Erythroblast (primary cell): ENCODE data around the gene HOXB4.

Experiments used
- GATA1 ChIP-seq: IDR thresholded peaks from 2 replicates; pipeline ENCODE4 v1.6.1; 2011; ENCODE audit warnings: low read depth, mild to moderate bottlenecking, control low read depth, low read length, moderate library complexity
- POLR2A ChIP-seq: IDR thresholded peaks from 2 replicates; pipeline ENCODE4 v1.6.1; 2011; ENCODE audit warnings: mild to moderate bottlenecking, low read length

GRCh38 chr17:48555258-48556228, 22.6 kb downstream of the HOXB4 start:
- no peak for TF ChIP-seq POLR2A
- no peak for TF ChIP-seq GATA1
